NCI-H2196 treated with DMSO at 0.1 percent for 48 hours (cell line): ENCODE data around the gene BAIAP2.
A peak's percentile ranks its signal among the peaks of the same experiment; 100 is the strongest.

Experiments used
- DNase-seq: peaks from one replicate; lab custom pipeline; 2025; ENCODE audit not compliant: unreplicated experiment; lab: John Stamatoyannopoulos, UW

Gene BAIAP2

GRCh38 chr17:81084680-81085419, 49.9 kb downstream of the BAIAP2 start:
- no peak for DNase-seq

GRCh38 chr17:81085420-81085911, 50.5 kb downstream of the BAIAP2 start:
- DNase-seq, result no peak

GRCh38 chr17:81086789-81087551, 52.0 kb downstream of the BAIAP2 start:
- no peak for DNase-seq

- no peak for DNase-seq
Measured at GRCh38 chr17:81090361-81091136, 55.6 kb downstream of the BAIAP2 start.

- DNase-seq, result no peak
Measured at GRCh38 chr17:81091154-81091553, 56.2 kb downstream of the BAIAP2 start.

- no peak for DNase-seq
Measured at GRCh38 chr17:81091774-81092517, 57.0 kb downstream of the BAIAP2 start.

- no peak for DNase-seq
Measured at GRCh38 chr17:81092518-81093095, 57.7 kb downstream of the BAIAP2 start.

- DNase-seq, result no peak
Measured at GRCh38 chr17:81093619-81094508, 58.9 kb downstream of the BAIAP2 start.

GRCh38 chr17:81094509-81095382, 59.8 kb downstream of the BAIAP2 start:
- DNase-seq, result peak; percentile 20

- DNase-seq, result no peak
Measured at GRCh38 chr17:81095383-81095762, 60.4 kb downstream of the BAIAP2 start.

- DNase-seq, result no peak
Measured at GRCh38 chr17:81096741-81097133, 61.8 kb downstream of the BAIAP2 start.

- no peak for DNase-seq
Measured at GRCh38 chr17:81097134-81097942, 62.4 kb downstream of the BAIAP2 start.

GRCh38 chr17:81097943-81098308, 63.0 kb downstream of the BAIAP2 start:
- DNase-seq, result no peak

- no peak for DNase-seq
Measured at GRCh38 chr17:81099888-81100287, 64.9 kb downstream of the BAIAP2 start.

GRCh38 chr17:81100668-81101067, 65.7 kb downstream of the BAIAP2 start:
- no peak for DNase-seq

- DNase-seq, result peak; percentile 85
Measured at GRCh38 chr17:81101614-81102306, 66.8 kb downstream of the BAIAP2 start.

GRCh38 chr17:81102352-81102751, 67.4 kb downstream of the BAIAP2 start:
- no peak for DNase-seq
